NCI-H1105 treated with DMSO at 0.1 percent for 48 hours (cell line): ENCODE results near the gene CLDN9.
A peak's percentile ranks its signal among the peaks of the same experiment; 100 is the strongest.
"Not testable (repeated sequence)": the region's sequence is repeated elsewhere in the genome, so short reads cannot be mapped to it uniquely, and the experiment has no call there.

ENCODE experiments used
- DNase-seq: peaks from one replicate; lab custom pipeline; 2025; lab: John Stamatoyannopoulos, UW

Gene CLDN9

DNA sequence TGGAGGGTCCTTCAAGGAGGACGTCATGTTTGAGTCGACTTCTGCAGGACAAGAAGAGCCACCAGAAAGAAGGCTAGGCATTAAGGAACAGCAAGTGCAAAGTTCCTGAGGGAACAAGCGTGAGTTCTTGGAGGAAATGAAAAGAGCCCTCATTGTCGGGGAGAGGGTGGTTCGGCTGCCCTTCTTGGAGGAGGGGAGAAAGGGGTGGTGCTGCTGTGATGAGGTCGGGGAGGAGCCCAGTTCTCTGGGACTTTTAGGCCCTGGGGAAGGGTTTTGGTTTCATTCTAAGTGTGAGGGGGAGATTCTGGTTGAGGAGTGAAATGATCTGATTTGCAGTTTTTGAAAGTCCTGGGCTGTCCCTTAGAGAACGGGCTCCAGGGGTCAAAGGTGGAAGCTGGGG lies 19.9 kb downstream of the CLDN9 start:
- no peak for DNase-seq

DNA sequence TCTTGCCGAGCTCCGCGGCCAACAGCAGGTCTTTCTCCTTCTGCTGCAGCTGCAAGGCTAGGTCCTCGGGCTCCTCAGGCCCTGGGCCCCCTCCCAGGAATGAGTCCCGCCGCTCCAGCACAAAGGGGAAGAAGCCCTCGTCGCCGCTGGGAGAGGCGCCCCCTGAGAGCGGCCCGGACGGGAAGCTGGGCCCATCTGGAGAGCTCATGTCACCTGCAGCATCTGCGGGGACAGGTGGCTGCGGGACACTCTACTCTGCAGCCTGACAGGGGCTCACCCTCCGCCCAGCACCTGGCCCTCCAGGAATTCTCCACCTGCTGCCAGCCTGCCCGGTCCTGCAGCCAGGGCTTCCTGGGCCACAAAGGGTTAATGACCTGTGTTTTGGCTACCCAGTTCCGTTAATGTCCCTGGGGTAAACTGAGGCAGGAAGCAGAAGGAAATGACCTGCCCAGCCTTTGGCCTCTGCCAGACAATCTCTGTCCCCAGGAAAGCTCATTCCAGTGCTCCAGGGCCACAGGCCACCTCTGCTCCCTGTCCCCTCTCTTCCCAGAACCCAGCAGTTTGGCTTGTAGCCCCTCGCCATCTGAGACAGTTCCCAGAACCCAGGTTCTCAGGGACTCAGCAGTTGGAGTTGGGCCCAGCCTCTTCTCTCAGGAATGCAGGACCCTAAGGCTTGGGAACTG lies 22.7 kb downstream of the CLDN9 start:
- no peak for DNase-seq

DNA sequence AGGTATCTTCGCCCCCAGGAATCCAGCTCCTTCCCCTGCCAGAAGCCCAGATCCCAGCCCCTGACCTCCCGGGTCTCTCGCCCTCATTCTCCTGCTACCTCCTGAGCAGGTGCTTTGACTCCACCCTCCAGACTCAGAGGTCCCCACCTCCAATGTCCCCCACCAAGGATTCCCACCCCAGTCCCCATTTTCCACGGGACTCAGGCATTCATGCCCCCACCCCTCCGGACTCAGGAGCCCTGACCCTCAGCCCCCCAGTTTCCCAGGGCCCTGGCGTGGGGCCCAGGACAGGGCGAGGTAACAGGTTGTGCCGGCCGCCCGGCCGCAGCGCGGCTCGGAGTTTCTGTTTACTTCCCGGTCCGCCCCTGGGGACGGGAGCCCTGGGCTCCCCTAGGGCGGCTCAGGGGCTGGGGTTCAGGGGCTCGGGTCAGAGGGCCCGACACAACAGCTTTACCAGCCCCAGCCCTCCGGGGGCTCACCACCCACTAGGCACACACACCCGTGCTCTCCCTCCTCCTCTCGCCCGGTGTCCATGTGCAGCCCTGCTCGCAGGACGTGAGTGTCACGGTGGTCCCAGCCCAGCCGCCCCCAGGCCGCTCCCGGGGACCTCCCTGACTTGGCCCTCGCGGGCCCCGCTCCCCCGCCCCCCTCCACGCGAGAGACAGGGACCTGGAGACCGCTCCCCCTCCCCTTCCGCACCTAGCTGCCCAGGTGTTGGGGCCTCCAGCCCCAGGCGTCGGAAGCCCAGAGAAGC lies 23.4 kb downstream of the CLDN9 start:
- DNase-seq = no peak

DNA sequence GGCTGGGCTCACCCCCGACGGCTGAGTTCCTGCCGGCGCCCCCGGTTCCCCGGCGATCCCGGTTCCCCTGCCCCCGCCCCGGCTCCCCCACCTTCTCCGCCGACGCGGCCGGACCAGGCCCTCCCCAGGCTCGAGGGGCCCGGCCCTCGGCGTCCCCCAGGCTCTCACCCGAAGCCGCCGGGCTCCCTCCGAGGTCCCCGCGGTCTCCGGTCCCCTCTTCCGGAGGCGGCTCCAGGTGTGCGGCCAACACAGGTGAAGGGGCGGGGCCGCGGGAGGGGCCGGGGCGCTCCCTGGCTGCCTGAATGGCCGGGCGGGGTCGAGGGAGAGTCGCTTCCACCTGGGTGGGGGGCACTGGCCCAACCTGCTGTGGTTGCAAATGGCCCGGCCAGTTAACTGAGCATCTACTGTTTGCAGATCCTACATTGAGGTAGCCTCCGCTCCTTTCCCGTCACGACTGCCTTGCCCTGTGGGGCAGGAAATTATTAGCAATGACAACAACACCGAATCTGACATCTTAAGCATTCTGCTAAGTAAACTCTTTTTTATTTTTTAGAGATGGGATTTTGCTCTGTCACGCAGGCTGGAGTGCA lies 24.1 kb downstream of the CLDN9 start, which contains the start of gene BICDL2:
Gene BICDL2, minus strand, starts transcription at position 219 of the 590 bp plus-strand sequence. CDS start 1,448 bp downstream, outside the sequence.
- DNase-seq = no peak

DNA sequence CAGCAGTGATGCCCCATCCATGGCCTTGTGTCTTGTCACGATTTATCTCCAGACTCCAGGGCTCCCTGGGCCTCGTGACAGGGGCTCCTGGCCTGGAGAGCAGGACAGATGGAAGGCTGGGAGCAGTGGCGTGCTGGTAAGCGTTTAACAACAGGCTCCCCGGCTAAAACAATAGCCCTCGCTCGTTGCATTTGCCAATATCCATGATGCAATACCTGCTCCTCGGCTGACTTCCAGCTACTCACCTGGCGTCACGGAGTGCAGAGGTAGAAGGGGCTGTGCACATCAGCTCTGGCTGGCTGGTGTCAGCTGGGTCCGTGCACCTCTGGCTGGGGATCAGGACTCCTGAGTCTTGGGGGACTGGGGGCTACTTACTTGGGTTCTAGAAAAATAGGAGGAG lies 25.5 kb downstream of the CLDN9 start:
- peak; percentile 7 for DNase-seq

DNA sequence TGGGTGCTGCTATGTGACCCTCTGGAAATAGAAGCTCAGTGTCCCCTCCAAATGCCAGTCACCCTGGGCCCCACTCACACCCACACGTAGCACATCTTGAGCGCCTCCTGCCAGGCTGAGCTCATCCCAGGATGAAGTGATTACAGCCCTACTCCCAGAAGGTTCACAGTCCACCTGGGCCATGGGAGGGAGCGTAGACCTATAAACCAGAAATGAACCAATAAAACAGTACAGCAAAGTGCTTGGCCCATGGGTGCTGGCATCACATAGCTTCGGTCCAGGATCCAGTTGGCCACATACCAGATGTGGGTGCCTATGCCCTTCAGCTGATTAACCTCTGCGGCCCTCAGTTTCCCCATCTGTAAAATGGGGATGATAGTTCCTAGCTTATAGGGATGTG lies 26.2 kb downstream of the CLDN9 start:
- no peak for DNase-seq

DNA sequence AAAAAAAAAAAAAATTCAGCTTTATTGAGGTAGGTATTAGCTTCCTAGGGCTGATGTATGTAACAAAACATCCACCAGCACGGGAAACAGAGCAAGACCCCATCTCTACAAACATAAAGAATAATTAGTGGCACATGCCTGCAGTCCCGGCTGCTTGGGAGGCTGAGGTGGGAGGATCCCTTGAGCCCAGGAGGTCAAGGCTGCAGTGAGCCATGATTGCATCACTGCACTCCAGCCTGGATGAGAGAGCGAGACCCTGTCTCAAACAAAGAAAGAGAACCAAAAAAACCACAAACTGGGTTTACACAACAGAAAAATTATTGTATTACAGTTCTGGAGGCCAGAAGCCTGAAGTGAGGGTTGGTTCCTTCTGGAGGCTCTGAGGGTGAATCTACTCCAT lies 29.7 kb downstream of the CLDN9 start:
- DNase-seq = no peak

DNA sequence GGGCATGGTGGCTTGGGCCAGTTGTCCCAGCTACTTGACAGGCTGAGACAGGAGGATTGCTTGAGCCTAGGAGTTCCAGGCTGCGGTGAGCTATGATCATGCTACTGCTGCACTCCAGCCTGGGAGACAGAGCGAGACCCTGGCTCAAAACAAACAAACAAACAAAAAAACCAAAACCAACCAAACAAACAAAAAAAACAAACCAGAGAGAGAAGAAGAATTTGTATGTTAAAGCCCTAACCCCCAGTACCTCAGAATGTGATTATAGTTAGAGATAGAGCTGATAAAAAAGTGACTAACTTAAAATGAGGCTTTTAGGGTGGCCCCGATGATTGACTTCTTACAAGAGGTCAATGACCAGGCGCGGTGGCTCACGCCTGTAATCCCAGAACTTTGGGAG lies 32.0 kb downstream of the CLDN9 start:
- DNase-seq = no peak

DNA sequence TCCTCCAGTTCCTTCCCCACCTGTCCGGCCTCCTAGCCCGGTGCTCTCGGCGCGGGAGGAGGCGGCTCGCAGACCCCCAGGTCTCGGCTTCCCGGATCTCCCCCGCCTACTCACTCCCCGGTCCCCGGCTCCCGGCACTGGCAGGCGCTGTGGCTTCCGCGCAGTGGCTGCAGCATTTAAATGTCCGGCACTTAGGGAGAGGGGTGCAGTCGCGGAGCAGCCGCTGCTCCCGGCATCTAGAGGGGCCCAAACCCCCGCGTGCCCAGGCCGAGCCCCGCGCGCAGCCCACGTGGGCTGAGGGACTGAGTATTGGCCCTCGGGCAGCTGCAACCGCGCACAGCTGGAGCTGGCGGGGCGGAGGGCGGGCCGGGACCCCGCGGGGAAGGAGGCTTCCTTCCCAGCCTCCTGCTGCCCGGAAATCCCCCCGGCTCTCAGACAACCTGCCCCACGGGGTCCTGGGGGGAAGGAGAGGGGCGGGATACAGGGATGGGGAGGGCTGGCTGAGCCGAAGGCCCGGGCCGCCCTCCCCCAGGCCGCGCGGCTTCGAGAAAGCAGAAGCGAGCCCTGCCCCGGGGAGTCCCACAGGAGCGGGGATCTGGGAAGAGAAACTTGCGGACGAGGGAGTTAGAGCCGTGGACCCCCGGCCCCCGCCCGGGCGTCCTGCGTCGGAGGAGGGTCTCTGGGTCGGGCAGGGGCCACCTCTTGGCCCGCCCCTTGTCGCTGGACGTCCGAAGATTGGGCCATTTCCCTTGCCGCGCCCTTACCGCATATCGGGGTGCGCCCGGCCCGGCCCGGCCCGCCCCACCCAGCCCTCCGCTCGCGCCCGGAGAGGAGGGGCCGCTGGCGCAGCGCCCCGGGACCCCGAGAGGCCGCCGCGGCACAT lies 33.3 kb downstream of the CLDN9 start, which contains the start of gene MMP25:
Gene MMP25, plus strand, starts transcription at position 804 of the 883 bp plus-strand sequence. CDS start 357 bp downstream, outside the sequence.
- no peak for DNase-seq

DNA sequence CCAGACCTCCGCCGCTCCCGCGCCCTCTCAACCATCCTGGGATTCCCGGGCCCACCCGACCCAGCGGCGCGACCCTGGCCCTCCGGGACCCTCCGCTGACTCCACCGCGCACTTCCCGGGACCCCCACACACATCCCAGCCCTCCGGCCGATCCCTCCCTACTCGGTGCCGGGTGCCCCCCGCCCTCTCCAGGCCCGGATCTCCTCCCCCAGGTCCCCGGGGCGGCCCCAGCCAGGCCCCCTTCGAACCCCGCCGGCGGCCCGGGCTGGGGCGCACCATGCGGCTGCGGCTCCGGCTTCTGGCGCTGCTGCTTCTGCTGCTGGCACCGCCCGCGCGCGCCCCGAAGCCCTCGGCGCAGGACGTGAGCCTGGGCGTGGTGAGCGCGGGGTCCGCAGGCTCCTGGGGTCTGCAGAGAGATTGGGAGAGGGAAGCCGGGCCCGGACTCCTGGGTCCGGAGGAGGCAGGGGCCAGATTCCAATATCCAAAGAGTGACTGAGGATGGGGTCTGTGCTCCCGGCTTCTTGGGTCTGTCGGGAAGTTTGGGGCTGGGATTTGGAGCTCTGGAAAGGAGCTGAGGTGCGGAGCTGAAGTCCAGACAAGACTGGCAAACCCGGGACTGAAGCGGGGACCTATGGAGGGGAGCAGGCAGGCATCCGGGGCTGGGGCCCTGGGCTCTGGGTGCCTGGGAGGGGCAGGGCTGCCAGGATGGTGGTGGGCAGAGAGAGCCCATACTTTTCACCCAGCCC lies 34.1 kb downstream of the CLDN9 start:
- DNase-seq = no peak

DNA sequence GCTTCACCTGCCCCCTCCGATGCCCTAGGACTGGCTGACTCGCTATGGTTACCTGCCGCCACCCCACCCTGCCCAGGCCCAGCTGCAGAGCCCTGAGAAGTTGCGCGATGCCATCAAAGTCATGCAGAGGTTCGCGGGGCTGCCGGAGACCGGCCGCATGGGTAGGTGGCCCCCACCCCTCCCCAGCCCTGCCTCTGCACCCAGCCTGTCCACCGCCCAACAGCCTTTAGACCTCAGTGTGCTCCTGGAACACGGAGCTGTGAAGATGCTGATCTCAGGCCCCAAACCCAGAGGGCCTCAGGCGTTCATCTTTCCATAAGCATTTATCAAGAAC lies 34.6 kb downstream of the CLDN9 start:
- no peak for DNase-seq

DNA sequence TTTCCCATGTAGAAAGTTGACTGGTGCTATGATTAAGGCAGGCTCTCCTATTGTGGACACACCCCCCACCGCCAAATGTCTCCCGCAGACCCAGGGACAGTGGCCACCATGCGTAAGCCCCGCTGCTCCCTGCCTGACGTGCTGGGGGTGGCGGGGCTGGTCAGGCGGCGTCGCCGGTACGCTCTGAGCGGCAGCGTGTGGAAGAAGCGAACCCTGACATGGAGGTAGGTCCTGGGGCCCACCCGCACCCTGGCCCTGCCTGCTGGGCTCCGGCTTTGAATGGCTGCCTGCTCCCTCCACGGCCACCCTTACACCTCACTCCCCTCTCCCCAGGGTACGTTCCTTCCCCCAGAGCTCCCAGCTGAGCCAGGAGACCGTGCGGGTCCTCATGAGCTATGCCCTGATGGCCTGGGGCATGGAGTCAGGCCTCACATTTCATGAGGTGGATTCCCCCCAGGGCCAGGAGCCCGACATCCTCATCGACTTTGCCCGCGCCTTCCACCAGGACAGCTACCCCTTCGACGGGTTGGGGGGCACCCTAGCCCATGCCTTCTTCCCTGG lies 37.3 kb downstream of the CLDN9 start:
- DNase-seq = no peak

DNA sequence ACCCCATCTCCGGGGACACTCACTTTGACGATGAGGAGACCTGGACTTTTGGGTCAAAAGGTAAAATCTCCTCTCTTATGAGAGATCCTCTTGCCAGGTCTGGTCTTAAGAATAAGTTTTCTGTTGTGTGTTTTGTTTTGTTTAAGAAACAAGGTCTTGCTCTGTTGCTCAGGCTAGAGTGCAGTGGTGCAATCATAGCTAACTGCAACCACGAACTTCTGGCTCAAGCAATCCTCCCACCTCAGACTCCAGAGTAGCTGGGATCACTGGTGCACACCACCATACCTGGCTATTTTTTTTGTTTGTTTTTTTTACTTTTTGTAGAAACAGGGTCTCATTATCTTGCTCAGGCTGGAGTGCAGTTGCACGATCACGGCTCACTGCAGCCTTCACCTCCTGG lies 37.8 kb downstream of the CLDN9 start:
- no peak for DNase-seq

DNA sequence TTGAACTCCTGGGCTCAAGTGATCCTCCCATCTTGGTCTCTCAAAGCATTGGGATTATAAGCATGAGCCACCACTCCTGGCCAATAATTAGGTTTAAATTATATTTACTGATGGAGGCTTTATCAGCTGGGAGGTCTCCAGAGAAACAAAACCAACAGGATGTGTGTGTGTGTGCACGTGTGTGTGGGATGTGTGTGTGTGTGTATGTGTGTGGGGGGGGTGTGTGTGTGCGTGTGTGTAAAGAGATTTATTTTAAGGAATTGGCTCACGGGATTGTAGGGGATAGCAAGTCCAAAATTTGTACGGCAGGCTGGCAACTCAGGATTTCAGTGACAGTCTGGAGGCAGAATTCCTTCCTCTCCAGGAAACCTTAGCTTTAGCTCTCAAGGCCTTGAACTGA lies 38.3 kb downstream of the CLDN9 start:
- no peak for DNase-seq

DNA sequence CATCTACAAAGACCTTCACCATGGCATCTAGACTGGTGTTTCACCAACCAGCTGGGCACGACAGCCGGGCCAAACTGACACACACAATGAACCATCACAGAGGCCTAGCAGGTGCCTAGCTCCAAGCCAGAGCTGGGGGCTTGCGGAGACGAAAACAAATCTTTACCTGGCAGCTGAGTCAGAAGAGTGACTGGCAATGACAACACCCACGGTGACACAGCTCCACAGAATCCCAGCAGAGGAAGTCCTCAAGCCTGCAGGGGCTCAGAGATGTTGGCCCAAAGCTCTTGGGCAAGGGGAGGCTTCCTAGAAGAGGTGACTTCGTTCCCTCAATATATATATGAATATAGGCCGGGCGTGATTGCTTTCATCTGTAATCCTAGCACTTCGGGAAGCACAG lies 38.8 kb downstream of the CLDN9 start:
- no peak for DNase-seq

DNA sequence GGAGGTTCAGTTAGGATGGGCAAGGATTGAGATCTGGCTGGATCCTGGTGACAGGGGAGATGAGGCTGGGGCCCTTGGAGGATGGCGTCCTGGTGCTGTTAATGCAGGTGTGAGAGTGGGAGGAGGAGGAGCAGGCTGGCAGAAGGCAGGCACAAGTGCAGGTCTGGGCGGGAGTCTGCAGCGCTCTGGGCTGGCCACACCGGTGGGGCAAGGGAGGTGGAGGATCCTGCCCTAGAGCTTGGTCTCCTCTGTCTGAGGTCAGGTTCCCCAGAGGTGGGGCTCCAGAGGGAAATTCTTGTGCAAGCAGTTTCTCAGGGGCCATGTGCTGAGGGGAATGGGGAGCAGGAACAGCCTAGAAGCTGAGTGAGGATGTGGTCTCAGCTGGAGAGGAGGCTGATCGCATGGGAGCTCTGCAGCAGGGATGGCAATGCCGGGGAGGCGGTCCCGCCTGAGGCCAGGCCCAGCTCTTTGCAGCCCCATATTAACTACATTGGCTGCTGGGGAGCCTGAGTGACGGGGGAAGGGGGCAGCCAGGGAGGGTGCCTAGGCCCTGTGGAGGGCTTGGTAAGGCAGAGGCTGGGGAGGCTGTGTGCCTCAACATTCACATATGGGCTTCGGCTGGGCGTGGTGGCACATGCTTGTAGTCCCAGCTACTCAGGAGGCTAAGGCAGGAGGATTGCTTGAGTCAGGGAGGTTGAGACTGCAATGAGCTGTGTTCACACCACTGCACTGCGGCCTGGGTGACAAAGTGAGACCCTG lies 40.0 kb downstream of the CLDN9 start:
- not testable (repeated sequence) for DNase-seq

DNA sequence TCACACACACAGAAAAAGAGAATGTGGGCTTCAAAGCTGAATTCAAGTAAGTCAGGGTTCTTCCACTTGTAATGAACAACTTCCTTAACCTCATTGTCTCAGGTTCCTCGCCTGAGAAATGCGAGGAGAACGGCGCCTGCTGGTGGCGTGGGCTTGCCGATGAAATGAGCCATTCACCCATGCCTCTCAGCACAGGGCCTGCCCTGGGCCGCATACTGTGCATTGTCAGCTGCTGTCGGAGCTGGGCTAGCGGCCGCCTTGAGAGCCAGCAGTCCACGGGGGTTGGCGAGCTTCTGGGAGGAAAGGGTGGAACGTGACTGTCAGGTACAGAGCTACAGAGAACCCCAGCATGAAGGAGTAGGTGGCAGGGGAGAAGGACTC lies 40.6 kb downstream of the CLDN9 start:
- not testable (repeated sequence) for DNase-seq

DNA sequence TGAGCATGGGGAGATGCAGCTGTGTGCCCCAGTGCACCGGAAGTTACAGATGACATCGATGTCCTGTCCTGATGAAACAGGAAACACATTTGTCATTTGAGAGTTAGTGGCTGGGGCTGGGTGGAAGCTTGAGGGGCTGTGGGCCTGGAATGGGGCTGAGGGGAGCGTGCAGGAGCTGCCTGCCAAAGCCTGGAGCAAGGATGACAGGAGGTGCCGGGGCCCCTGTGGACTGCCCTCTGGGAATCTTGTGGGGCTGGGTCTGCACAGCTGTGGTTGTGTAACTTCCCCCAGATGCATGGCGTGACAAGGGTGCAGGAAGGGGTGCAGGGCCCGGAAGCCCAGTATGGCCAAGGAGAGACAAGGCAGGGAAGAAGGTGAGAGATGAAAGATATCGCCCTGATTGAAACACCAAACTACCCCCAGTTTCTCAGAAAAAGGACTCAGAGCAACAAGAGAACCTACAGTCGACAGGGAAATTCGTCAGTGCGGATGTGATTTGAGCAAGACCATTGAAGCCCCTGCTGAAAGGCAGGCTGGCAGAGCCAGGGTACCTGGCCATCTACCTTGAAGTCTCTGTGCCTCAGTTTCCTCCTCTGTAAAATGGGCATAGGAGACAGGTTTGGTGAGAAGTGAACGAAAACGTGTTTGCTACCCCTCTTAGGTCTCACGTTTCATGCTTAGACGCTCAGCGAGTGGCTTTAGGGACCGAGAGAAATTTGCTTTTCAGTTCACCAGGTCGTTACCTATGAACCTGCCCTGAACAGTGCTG lies 42.4 kb downstream of the CLDN9 start:
- DNase-seq = no peak

DNA sequence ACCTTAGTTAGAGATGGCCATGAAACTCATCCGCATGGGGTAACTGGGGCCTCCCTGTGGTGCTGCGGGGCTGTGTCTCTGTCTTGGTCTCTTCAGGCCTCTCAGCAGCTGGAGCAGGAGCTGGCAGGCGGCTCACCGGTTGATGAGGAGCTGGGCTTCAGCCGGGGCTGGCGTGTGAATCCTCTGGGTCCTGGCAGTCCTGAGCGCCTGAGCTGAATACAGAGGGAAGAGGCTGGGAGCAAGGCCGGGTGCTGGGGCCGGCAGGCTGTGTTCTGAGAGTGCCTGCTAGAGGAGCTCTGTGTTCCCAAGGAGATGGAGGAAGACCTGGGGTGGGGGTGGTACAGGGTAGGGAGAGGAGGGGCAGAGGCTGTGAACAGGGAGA lies 43.0 kb downstream of the CLDN9 start:
- DNase-seq = not testable (repeated sequence)
